Activated CD8-positive, alpha-beta memory T cell treated with anti-CD3 and anti-CD28 coated beads, Interleukin-2, amount 10 ng/mL, durations not matched to agents 7 days and 5 days (primary cell): Measurements from ENCODE around the gene DTWD2. TPM values are rescaled to one million over a fixed set of nuclear protein-coding genes. Genes with fewer than 3 reads are reported as not detected.
"Not testable (repeated sequence)": the region's sequence is repeated elsewhere in the genome, so short reads cannot be mapped to it uniquely, and the experiment has no call there.

Source experiments
- ATAC-seq: fragments of 150-1000 bp; cut with Tn5 transposase; one replicate; pipeline ENCODE4 v1.10.0; 2021; ENCODE audit warnings: moderate library complexity
- CTCF ChIA-PET: fragments of 350-600 bp; sonication (Branson Sonifier 250); formaldehyde crosslinking; loops from one replicate; lab custom pipeline; 2021; ENCODE audit warnings: antibody characterized with exemption; lab: Charles Lee
- DNase-seq: peaks from one replicate; pipeline ENCODE4 v3.0.0-alpha.2; 2020
- H3K27ac Mint-ChIP-seq: one replicate; pipeline ENCODE4 v1.8.0; 2021; ENCODE audit warnings: mild to moderate bottlenecking, mixed read lengths
- H3K27me3 Mint-ChIP-seq: one replicate; pipeline ENCODE4 v1.8.0; 2021; ENCODE audit warnings: mixed read lengths
- H3K36me3 Mint-ChIP-seq: one replicate; pipeline ENCODE4 v1.8.0; 2021; ENCODE audit warnings: mild to moderate bottlenecking, mixed read lengths
- H3K4me1 Mint-ChIP-seq: one replicate; pipeline ENCODE4 v1.8.0; 2021; ENCODE audit warnings: mixed read lengths
- H3K4me3 Mint-ChIP-seq: one replicate; pipeline ENCODE4 v1.8.0; 2021; ENCODE audit warnings: mild to moderate bottlenecking, moderate library complexity, mixed read lengths
- H3K9me3 Mint-ChIP-seq: one replicate; pipeline ENCODE4 v1.8.0; 2022; ENCODE audit warnings: low read depth, mixed read lengths
- total RNA-seq, 2 experiments: library from RNA; stranded (reverse); gene quantifications; one replicate each; pipeline ENCODE4 v1.2.3, GENCODE V29; 2021

DTWD2 gene
- total RNA-seq, 2 experiments from 2014 or later = 1.5 to 2.6 TPM

DNA sequence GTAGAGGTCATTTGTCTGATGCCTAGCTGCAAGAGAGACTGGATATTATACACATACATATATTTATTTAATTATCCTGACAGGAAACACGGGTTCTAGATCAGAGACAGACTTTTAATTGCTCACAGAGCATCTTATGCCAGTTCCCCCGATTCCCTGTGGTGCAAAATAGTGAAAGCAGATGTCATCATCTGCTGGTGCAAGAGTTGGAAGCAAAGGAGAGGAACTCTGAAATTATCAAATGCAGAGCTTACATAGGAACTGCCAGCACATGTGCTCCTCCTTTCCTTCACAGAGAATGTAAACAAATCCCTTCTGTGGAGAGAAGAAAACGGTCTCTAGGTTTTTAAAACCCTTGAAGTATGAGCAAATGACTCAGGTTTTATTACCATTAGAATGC is 69.3 kb downstream of the DTWD2 start:
- Mint-ChIP-seq H3K9me3 (no peaks in the 10 kb centered on the region), H3K4me3 (no peak overlapping the region), H3K27me3 (no peaks in the 10 kb centered on the region), H3K36me3 (no peaks in the 10 kb centered on the region), H3K27ac (no peak overlapping the region), H3K4me1 (no peaks in the 10 kb centered on the region)
- DNase-seq (no peak), ATAC-seq (no peak)
- CTCF ChIA-PET = no interaction called here

DNA sequence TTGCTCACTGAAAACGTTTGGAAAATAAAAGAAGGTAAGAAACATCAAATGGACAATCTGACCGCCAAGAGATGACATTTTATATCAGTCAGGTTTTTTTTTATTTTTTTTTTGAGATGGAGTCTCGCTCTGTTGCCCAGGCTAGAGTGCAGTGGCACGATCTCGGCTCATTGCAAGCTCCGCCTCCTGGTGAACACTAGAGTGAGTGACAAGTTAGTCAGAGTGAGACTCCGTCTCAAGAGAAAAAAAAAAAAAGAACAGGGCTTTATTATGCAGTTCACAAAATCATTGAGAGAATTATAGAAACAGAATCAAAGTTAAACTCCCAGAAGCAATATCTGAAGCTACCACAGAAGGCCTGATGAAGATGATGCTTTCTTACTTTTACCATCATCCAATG is 70.1 kb downstream of the DTWD2 start:
- CTCF ChIA-PET = no interaction called here

DNA sequence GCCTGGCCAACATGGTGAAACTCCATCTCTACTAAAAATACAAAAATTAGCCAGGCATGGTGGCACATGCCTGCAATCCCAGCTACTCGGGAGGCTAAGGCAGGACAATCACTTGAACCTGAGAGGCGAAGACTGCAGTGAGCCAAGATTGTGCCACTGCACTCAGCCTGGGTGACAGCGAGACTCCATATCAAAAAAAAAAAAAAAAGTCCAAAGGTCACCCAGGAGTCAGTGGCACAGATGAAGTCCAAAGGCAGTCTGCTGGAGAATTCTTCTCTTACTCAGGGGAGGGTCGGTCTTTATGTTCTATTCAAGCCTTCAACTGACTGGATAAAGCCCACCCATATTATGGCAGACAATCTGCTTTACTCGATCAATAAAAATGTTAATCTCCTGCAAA is 80.8 kb downstream of the DTWD2 start:
- DNase-seq, H3K27me3 Mint-ChIP-seq, H3K4me1 Mint-ChIP-seq, H3K27ac Mint-ChIP-seq, CTCF ChIA-PET, ATAC-seq, H3K36me3 Mint-ChIP-seq, H3K4me3 Mint-ChIP-seq, H3K9me3 Mint-ChIP-seq: not testable (repeated sequence)

More for the DNA sequence above, 70.1 kb downstream of the DTWD2 start:
- Mint-ChIP-seq H3K36me3 (no peaks in the 10 kb centered on the region), H3K4me1 (no peaks in the 10 kb centered on the region), H3K4me3 (no peak overlapping the region), H3K27me3 (no peaks in the 10 kb centered on the region), H3K9me3 (no peaks in the 10 kb centered on the region), H3K27ac (no peak overlapping the region)
- DNase-seq (no peak), ATAC-seq (no peak)

DNA sequence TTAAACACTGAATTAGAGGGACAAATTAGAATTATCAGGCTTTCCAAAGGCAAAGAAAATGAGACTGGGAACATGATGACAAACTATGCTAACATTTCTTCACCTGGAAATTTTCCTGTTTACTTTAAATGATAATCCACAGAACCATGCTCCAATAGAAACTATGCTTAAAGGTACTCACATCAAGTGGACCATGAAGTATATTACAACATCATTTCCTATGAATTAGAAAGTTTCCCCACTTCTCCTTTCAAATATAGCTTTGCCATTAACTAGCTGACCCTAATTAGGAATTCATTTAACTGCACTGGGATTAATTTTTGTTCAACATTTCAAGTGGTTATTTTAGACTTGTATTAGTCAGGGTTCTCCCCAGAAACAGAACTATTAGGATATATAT is 81.4 kb downstream of the DTWD2 start:
- no peaks in the 10 kb centered on the region for H3K27me3 Mint-ChIP-seq
- DNase-seq (no peak), ATAC-seq (no peak)
- CTCF ChIA-PET = no interaction called here
- H3K9me3 Mint-ChIP-seq = no peaks in the 10 kb centered on the region
- no peaks in the 10 kb centered on the region for H3K36me3 Mint-ChIP-seq
- no peaks in the 10 kb centered on the region for H3K4me1 Mint-ChIP-seq
- no peak overlapping the region for H3K27ac Mint-ChIP-seq
- H3K4me3 Mint-ChIP-seq = no peak overlapping the region

DNA sequence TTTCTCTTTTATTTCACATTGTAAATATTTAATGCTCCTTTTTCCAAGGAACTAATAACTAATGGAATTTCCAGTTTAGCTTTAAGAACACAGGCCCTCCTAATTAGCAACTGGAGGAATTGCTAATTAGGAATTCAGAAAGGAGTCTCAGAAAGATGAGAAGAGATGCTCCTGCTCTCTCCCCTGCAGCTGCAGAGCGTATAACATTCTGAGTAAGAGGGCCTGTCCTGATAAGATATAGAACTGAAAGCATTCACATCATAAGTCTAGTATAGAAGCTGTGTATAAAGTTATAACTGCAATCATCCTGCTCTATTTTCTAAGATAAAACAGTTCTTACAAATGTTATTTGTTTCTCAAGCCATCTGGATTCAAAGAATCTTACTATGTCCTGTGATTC is 83.2 kb downstream of the DTWD2 start:
- Mint-ChIP-seq H3K27me3 (no peaks in the 10 kb centered on the region), H3K4me3 (no peak overlapping the region), H3K9me3 (no peaks in the 10 kb centered on the region), H3K4me1 (no peaks in the 10 kb centered on the region), H3K27ac (no peak overlapping the region), H3K36me3 (no peaks in the 10 kb centered on the region)
- CTCF ChIA-PET = no interaction called here
- DNase-seq (no peak), ATAC-seq (no peak)

DNA sequence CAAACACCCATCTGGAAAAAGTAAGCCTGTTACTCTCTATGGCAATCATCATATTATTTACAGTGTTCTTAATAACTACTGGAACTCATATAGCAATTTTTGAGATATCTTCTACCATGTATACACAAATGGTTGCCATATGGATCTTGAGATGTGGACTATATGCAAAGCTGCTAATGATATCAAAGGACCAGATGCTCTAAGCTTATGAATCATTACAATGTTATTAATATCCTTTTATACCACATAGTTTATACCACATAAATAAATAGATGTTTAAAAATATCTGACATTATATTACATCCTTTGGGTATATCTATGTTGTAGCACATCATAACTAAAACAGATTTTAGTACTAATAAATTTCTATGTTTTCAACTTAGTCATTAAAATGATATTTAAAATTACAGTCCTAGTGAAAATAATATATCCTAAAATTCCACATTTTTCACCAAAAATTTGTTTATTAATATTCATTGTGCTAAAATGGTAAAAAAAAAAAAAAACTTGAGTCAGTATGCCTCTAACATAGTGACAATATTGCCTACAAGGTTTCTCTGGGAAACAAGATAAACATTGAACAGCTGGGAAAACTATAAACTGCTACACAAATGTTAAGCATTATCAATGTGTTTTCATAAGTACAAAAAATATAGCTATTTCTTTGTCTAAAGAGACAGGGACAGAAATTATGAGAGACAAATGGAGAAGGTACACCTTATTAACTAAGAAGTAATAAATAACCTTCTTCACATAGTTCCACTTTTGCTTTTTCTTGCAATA is 85.5 kb downstream of the DTWD2 start:
- Mint-ChIP-seq H3K36me3 (no peaks in the 10 kb centered on the region), H3K4me3 (no peak overlapping the region), H3K4me1 (no peaks in the 10 kb centered on the region), H3K9me3 (no peaks in the 10 kb centered on the region), H3K27me3 (no peaks in the 10 kb centered on the region), H3K27ac (no peak overlapping the region)
- DNase-seq = no peak
- ATAC-seq = no peak
- CTCF ChIA-PET = no interaction called here

DNA sequence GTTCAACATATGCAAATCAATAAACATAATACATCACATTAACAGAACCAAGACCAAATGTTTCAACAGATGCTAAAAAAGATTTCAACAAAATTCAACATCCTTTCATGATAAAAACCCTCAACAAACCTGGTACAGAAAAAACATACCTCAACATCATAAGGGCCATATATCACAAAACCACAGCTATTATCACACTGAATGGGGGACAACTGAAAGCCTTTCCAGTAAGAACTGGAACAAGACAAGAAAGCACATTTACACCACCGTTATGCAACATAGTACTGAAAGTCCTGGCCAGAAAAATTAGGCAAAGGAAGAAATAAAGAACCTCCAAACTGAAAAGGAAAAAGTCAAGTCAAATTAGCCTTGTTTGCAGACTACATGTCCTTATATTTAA is 93.6 kb downstream of the DTWD2 start:
- H3K36me3 Mint-ChIP-seq = no peaks in the 10 kb centered on the region
- H3K27ac Mint-ChIP-seq = no peak overlapping the region
- ATAC-seq = no peak
- no peaks in the 10 kb centered on the region for H3K27me3 Mint-ChIP-seq
- H3K4me1 Mint-ChIP-seq = no peaks in the 10 kb centered on the region
- no peak for DNase-seq
- H3K9me3 Mint-ChIP-seq = no peaks in the 10 kb centered on the region
- CTCF ChIA-PET = no interaction called here
- H3K4me3 Mint-ChIP-seq = no peak overlapping the region

DNA sequence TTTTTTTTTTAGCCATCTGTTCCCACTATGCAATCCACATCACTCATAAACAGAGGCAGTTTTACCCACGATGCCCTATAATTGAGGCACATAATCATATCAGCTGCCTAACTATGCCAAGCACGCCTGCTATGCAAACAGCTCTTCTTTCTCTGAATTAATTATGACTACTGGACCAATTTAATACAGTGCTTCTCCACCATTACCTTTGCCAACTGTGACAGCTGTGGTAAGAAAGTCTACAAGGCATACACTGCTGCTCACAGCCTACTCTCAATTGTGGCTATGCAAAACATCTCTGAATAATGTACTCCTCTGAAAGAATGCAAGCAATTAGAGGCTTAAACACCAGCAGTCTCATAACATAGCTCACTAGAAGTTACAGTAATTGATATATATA is 97.1 kb downstream of the DTWD2 start:
- Mint-ChIP-seq H3K27ac (no peak overlapping the region), H3K27me3 (no peaks in the 10 kb centered on the region), H3K9me3 (no peaks in the 10 kb centered on the region), H3K4me1 (no peaks in the 10 kb centered on the region), H3K36me3 (no peaks in the 10 kb centered on the region), H3K4me3 (no peak overlapping the region)
- CTCF ChIA-PET = no interaction called here
- ATAC-seq = no peak
- DNase-seq = no peak

DNA sequence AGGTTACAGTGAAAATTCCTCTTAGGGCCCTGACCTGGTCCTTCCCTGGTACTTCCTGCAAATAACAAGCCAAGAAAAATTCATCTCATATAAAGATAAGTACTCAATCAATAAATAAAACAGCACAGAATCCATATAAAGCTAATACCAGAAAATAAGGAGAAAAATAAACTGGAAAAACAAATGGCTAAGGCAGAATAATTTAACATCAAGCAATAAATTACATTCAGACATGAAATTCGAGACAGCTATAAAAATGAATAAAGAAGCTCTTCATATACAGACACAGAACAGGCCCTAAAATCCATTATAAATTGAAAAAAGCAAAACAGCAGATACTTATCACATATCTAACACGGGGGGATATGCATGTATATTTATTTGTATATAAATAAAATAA is 99.2 kb downstream of the DTWD2 start:
- no peak for ATAC-seq
- CTCF ChIA-PET = no interaction called here
- H3K4me3 Mint-ChIP-seq = no peak overlapping the region

DNA sequence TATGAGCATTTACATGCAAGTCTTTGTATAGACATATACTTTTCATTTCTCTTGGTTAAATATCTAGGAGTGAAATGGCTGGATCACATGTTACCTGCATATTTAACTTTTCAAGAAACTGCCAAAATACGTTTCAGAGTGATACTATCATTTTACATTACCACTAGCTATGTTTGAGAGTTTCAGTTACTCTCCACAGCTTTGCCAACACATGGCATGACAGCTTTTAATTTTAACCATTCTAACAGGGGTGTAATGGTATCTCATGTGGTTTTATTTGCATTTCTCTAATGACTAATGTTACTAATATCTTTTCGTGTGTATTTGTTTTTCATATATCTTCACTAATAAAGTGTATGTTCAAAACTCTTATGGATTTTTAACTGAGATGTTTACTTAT is 99.8 kb downstream of the DTWD2 start:
- Mint-ChIP-seq H3K4me3 (no peak overlapping the region), H3K27me3 (no peaks in the 10 kb centered on the region), H3K9me3 (no peaks in the 10 kb centered on the region), H3K27ac (no peak overlapping the region), H3K4me1 (no peaks in the 10 kb centered on the region), H3K36me3 (no peaks in the 10 kb centered on the region)
- CTCF ChIA-PET = no interaction called here
- DNase-seq (no peak), ATAC-seq (no peak)

More for the DNA sequence above, 99.2 kb downstream of the DTWD2 start:
- DNase-seq = no peak
- Mint-ChIP-seq H3K9me3 (no peaks in the 10 kb centered on the region), H3K27me3 (no peaks in the 10 kb centered on the region), H3K36me3 (no peaks in the 10 kb centered on the region), H3K27ac (no peak overlapping the region), H3K4me1 (no peaks in the 10 kb centered on the region)

DNA sequence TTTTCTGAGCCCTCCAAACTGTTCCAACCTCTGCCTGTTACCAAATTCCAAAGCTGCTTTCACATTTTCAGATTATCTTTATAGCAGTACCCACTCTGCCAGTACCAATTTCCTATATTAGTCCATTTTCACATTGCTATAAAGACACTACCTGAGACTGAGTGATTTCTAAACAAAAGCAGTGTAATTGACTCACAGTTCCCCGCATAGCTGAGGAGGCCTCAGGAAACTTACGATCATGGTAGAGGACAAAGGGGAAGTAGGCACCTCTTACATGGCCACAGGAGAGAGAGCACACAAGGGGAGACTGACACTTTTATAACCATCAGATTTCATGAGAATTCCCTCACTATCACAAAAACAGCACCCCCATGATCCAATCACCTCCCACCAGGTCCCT is 105.0 kb downstream of the DTWD2 start:
- no peaks in the 10 kb centered on the region for H3K4me1 Mint-ChIP-seq
- H3K27me3 Mint-ChIP-seq = no peaks in the 10 kb centered on the region
- CTCF ChIA-PET = no interaction called here
- H3K9me3 Mint-ChIP-seq = peaks cover 3% of the 10 kb centered on the region
- H3K36me3 Mint-ChIP-seq = no peaks in the 10 kb centered on the region
- H3K4me3 Mint-ChIP-seq = no peak overlapping the region
- ATAC-seq (no peak), DNase-seq (no peak)
- no peak overlapping the region for H3K27ac Mint-ChIP-seq

DNA sequence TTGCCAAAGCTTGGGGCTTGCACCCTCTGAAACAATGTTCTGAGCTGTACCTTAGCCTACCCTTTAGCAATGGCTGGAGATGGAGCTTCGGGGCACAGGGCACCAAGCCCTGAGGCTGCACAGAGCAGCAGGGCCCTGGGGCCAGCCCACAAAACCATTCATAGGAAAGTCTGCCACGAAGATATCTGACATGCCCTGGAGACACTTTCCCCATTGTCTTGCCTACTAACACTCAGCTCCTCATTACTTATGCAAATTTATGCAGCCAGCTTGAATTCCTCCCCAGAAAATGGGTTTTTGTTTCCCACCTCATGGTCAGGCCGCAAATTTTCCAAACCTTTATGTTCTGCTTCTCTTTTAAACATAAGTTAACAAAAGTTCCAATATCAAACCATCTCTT is 105.7 kb downstream of the DTWD2 start:
- H3K36me3 Mint-ChIP-seq = no peaks in the 10 kb centered on the region
- DNase-seq (no peak), ATAC-seq (no peak)
- CTCF ChIA-PET = no interaction called here
- no peaks in the 10 kb centered on the region for H3K27me3 Mint-ChIP-seq
- peaks cover 3% of the 10 kb centered on the region for H3K9me3 Mint-ChIP-seq
- H3K4me3 Mint-ChIP-seq = no peak overlapping the region
- H3K4me1 Mint-ChIP-seq = no peaks in the 10 kb centered on the region
- no peak overlapping the region for H3K27ac Mint-ChIP-seq

DNA sequence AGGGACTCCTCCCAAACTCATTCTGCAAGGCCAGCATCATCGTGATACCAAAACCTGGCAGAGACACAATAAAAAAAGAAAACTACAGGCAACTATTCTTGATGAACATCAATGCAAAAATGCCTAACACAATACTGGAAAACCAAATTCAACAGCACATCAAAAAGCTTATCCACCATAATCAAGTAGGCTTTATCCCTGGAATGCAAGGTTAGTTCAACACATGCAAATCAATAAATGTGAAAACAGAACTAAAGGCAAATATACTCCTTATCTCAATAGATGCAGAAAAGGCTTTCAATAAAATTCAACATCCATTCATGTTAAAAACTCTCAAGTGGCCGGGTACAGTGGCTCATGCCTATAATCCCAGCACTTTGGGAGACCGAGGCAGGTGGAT is 111.5 kb downstream of the DTWD2 start:
- DNase-seq, H3K4me1 Mint-ChIP-seq, H3K27ac Mint-ChIP-seq, H3K27me3 Mint-ChIP-seq, CTCF ChIA-PET, H3K4me3 Mint-ChIP-seq, H3K36me3 Mint-ChIP-seq, ATAC-seq: not testable (repeated sequence)
- peaks cover 18% of the 10 kb centered on the region for H3K9me3 Mint-ChIP-seq

DNA sequence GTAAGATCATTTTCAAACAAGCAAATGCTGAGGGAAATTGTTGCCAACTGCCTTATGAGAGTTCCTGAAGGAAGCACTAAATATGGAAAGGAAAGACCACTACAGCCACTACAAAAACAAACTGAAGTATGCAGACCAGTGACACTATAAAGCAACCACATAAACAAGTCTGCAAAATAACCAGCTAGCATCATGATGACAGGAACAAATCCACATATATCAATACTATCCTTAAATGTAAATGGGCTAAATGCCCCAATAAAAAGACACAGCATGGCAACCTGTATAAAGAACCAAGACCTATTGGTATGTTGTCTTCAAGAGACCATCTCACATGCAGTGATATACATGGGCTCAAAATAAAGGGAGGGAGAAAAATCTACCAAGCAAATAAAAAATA is 113.2 kb downstream of the DTWD2 start:
- CTCF ChIA-PET = no interaction called here
- Mint-ChIP-seq H3K36me3 (peaks cover 2% of the 10 kb centered on the region), H3K9me3 (peaks cover 18% of the 10 kb centered on the region), H3K27me3 (no peaks in the 10 kb centered on the region), H3K27ac (no peak overlapping the region), H3K4me1 (no peaks in the 10 kb centered on the region), H3K4me3 (no peak overlapping the region)
- no peak for DNase-seq
- ATAC-seq = no peak

DNA sequence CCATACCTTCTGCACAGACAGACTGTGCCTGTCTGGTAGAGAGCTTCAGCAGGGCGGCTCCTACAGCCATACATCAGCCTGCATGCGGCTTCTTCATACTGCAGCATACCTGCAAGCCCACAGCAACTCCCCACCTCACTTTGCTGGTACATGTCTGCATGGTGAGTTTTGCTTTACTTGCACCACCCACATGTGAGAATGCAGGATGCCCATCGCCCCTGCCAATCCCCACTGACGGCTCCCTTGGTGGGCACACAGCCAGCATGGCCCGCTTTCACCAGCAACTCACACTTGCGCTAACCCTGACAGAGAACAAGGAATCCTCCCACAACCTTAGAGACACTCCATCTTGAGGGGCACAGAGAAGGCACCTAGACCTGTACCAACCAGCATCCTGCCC is 114.9 kb downstream of the DTWD2 start:
- DNase-seq = no peak
- no peak for ATAC-seq
- Mint-ChIP-seq H3K4me1 (no peaks in the 10 kb centered on the region), H3K27me3 (no peaks in the 10 kb centered on the region), H3K9me3 (peaks cover 15% of the 10 kb centered on the region), H3K4me3 (no peak overlapping the region), H3K27ac (no peak overlapping the region), H3K36me3 (peaks cover 2% of the 10 kb centered on the region)
- CTCF ChIA-PET = no interaction called here
